IPS DF 4.7 (cell line): ENCODE data around the gene FLVCR2.

ENCODE experiments used
- DNase-seq: peaks from one replicate; pipeline ENCODE4 v3.0.0-alpha.2; 2013; ENCODE audit warnings: low spot score; ENCODE audit errors: extremely low read depth

FLVCR2 gene

DNA sequence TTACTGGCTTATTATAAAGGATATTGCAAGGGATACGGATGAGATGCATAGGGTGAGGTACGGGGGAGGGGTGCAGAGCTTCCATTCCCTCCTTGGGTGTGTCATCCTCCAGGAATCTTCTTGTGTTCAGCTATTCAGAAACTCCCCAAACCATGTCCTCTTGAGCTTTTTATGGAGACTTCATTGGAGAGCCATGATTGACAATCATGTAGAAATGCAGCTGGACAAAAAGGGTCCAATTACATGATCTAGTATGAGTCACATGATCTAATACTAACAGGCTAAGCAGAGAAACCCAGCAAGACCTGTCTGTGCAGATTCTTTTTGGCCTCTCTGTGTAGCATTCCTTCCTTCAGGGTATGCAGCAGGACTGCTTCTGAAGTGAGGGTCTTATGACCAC is 23.9 kb upstream of the FLVCR2 start:
- no peak for DNase-seq

DNA sequence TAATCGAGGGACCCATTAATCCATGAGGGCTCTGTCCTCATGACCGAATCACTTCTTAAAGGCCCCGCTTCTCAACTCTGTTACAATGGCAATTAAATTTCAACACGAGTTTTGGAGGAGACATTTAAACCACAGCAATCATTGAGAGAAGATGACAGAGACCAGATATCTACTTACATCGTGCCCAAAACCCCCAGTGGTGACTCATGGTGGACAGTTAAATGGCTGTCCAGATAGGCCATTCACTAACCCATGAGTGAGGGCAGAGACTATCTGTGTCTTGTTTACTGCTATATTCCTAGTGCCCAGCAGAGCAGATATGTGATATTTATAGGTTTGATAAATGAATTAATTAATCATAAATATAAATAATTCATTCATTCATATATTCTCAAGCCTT is 20.0 kb upstream of the FLVCR2 start:
- no peak for DNase-seq

DNA sequence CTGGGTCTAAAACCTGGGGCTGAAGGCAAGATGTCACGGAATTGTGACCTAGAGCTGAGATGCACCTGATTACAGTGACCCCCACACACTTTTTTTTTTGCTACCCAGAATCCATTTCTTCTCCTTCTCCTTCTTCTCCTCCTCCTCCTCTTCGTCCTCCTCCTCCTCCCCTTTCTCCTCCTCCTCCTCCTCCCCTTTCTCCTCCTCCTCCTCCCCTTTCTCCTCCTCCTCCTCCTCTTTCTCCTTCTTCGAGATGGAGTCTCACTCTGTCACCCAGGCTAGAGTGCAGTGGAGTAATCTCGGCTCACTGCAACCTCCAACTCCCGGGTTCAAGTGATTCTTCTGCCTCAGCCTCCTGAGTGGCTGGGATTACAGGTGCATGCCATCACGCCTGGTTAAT is 19.4 kb upstream of the FLVCR2 start:
- no peak for DNase-seq

DNA sequence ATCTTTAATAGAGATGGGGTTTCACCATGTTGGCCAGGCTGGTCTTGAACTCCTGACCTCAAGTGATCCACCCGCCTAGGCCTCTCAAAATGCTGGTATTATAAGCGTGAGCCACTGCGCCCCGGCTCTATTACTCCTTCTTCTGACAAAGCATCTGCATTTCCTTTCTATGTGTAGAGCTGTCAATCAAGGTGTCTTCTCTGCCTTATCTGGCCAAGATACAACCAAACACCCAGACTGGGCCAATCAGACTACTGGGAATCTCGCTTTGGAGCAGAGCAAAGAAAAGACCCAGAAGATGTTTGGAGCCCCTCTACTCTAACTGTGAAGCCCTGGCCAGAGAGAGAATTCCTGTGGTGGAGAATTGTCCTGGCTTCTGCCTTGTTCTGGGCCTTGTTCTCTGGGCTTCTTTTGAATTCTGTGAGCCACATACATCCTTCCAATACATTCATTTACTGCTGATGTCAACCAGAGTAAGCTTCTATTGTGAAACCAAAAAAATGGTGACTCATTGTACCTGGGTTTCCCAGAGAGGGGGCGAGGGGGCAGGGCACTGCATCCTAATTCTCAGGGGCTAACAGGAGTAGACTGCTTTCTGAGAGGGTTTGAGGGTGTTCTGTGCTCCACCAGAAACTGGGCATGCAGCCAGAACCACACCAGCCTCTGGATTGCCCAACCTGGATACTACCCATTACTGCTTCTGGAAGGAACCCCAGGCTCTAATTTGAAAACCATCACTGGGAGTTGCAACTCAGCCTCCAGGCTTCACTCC is 18.8 kb upstream of the FLVCR2 start:
- DNase-seq: no peak

DNA sequence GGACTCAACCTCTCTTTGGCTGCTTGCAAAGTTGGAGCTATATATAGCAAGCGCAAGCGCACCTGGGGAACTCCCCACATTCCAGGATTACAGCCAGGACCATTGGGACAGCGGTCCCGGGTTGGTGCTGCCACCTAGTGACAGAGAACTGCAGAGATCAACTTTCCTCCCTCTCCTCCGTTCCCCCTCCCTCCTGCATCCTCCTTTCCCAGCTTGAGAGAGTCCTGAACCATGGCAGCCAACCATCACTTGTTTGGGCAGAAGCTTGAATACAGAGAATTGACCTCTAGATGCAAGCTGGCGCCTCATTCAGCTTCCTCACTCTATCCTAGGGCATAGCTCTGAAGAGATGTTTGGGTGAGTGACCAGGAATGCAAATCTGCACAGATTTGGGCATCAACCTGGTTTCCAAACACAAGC is 17.4 kb upstream of the FLVCR2 start:
- peak; percentile 75 for DNase-seq

DNA sequence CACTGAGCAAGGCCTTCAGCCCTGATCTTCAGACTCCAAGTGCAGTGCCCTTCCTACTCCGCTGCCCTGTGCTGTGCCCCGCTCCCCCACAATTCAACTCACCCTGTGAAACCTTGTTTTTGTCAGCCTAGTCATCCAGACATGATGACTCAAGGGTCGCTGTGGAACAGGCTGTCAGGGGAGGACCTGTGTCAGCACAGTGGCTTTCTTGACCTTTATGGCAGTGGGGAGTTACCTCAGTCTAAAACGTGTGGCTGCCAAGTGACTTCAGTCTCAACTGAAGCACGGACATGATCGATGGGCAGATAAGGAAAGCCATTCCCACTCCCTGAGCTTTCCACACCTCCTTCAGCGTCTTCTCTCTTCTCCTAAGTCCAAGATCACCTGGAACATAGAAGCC is 16.3 kb upstream of the FLVCR2 start:
- DNase-seq: no peak

DNA sequence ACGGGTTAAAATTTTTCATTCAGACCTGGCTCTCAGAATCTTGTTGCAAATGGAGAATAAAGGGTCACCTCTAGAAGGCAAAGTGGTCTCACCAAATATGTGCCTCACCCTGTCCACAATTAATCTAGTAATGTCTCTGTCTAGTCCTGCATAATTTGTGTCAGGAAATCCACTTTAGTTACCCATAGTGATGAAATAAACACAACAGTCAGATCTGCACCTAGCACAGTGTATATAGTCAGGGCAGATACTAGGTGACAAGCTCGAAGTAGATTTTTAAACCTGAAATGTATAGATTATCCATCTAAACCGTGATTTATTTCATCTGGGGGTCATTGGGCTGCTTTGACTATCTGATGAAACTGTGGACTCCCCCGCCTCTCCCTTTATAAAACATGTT is 15.9 kb upstream of the FLVCR2 start:
- DNase-seq: no peak

DNA sequence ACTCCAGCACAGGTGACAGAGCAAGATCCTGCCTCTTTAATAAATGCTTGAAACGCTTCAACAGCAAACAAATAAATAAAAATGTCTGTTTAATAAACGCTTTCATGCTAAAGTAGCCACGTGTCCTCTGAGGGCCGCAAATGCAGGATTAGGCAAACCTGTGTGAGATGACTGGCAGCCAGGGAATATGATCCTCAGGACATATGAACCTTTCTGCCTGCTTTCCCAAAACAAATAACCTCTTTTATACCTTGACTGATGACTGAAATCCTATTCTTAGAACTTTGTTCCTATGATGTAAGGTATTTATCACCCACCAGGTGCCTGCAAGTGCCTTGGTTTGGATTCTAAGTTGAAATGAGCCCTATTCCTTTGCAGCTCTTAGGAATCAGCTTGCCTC is 14.5 kb upstream of the FLVCR2 start:
- no peak for DNase-seq

DNA sequence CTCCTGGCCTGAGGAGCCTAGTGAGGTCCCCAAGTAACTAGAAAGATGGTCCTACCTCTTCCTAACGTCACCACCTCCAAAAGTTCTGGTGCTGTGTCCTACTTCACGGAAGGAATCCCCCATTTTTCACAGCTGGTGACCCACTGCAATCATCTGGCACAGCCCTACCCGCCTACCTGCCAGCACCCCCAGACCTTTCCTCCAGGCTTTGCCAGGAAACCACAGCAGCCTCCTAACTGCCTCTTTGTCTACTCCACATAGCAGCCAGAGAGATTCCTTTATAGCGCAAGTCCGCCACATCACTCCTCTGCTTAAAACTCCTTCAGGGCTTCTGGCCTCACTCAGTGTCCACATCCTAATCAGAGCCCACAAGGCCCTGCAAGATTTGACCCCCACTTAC is 13.4 kb upstream of the FLVCR2 start:
- no peak for DNase-seq

DNA sequence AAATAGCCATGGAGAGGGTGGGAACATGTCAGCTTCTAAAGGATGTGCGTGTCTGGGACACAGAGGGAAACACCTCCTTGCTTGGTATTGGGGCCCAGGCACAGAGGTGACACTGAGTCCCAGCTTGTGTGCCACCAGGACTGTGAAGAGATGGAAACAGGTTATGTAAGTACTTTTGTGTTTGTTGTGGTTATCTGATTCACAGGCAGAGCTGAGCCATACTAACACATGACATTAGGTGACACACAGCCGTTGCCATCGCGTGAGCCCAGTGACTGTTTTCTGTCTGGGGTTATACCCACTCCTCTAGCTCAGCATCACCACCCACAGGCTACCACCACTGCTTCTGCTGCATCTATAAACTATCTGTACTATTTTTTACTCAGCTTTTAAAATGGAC is 12.1 kb upstream of the FLVCR2 start:
- no peak for DNase-seq

DNA sequence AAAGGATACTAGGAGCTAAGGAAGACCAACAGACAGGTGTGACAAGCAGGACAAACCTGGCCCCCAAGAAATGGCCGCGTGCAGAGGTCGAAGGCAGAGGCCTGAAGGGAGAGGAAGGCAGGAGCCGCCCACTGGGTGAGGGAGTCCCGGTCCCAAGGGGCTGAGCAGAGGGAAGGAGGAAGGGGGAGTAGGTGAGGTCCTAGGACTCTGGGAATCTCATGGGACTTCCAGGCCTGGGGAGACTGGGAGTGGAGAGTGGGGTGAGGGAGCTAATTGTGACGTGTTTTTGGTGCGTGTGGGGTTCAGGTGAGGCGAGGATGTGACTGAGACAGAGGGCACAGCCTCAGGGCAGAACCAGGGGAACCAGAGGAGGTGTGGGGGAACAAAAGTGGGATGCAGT is 11.7 kb upstream of the FLVCR2 start:
- DNase-seq: no peak

DNA sequence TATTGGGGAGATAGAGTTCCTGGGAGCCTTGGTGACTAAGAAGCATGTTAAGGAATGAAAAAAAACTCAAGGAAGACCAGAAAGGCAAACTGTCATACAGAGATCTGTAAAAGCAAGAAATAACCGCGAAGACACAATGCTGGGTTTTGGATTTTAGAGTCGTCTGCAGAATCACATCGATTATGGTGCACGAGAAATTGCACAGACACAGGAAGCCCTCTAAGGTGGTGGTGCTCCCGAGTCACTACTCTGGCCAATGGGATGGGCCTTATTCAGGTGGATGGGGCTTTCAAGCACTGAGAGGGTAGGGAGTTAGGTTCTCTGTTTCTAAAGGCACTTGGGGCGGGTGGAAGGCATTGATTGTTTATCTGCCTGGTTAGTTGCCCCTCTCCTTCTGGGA is 10.3 kb upstream of the FLVCR2 start:
- no peak for DNase-seq

DNA sequence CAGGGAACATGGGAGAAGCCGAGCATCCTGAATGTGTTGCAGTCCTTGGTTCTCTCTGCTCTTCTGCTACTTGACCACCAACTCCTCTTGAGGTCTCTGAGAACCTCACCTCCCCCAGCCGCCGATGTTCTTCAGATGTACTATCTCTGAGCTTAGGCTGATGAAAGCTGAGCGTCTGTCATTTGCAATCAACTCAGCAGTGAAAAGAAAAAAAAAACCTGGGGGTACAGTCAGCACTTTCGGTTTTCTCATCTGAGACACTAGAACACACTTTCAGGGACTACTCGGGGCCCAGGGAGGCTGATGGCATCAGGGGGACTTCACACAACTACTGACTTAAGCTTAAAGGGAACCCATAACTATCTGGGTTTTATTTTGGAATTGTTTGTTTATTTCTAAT is 9.6 kb upstream of the FLVCR2 start:
- DNase-seq: no peak

DNA sequence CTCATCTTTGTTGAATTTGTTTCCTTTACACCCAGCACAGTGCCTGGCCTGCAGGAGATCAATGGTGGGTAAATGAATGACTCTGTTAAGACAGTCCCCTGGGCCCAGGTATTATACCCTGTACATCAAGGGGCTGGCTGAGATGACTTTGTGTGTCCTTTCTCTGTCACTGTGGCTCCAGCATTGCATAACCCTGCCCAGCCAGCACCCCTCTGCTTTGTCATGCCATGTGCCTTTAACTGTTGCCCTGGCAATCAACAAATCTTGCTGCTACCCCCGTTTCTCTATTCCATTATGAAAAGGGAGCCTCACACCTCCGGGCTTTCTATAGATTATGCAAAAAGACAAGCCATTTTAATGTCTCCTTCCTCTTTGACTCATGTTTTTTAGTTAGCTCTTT is 7.6 kb upstream of the FLVCR2 start:
- DNase-seq: no peak

DNA sequence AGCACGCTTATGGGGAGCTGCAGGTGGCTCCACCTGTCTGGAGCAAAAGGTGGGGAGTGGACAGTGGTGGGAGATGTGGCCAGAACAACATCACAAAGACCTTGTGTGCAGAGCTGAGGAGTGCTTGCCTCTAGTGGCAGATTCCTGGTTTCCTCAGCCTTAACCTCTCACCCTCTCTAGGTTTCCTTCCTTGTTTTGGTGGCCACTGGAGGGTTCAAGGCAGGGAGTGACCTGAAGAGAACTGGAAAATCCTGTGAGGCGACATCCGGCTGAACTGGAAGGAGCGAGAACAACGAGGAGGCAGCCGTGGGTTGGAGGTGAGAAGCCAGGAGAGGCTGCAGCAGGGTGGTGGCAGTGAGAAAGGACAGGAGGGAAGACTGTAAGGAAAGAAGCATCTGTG is 6.3 kb upstream of the FLVCR2 start:
- no peak for DNase-seq

DNA sequence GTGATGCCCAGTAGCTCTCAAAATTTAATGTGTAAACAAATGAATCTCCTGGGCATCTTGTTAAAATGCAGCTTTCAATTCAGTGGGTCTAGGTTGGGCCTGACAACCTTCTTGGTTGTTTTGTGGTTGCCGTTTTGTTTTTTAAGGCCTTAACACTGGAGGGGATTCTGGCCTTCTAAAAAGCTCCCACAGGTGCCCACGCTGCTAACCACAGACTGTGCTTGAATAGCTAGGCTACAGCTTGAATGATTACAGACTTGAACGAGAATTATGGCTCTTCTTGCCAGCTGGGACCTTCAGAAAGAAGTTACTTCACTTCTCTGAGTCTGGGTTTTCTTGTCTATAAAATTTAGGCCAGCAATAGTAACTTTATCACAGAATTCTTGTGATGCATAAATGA is 1.3 kb upstream of the FLVCR2 start:
- no peak for DNase-seq

DNA sequence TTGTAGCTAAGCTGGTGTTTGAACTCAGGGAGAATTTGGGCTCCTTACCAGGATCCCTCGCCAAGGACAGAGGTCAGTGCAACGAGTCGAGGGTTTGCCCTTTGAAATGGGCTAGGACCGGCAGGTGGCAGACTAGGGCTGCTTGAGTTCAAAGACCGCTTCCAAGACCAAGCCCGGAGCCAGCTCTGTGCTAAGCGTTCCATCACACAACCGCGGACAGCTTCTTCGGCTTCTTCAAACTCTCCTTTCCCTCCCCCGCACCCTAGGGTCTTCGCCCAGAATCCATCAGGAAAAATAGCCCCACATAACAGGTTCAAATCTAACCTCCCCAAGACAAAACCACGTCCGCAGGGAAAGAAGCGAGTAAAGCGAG is 705 bp upstream of the FLVCR2 start:
- DNase-seq: peak; percentile 64

DNA sequence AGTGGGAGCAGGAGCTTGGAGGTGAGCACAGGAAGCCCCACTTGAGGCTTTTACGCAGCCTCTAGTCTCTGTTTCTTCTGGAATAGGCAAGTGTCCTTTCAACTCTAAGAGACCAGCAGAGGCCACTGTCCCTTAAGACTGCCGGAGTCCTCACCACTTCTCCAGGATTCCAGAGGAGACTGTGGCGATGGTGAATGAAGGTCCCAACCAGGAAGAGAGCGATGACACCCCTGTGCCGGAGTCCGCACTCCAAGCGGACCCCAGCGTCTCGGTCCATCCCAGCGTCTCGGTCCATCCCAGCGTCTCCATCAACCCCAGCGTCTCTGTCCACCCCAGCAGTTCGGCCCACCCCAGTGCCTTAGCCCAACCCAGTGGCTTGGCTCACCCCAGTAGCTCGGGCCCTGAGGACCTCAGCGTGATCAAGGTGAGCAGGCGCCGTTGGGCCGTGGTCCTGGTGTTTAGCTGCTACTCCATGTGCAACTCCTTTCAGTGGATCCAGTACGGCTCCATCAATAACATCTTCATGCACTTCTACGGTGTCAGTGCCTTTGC is 442 bp downstream of the FLVCR2 start:
- no peak for DNase-seq

DNA sequence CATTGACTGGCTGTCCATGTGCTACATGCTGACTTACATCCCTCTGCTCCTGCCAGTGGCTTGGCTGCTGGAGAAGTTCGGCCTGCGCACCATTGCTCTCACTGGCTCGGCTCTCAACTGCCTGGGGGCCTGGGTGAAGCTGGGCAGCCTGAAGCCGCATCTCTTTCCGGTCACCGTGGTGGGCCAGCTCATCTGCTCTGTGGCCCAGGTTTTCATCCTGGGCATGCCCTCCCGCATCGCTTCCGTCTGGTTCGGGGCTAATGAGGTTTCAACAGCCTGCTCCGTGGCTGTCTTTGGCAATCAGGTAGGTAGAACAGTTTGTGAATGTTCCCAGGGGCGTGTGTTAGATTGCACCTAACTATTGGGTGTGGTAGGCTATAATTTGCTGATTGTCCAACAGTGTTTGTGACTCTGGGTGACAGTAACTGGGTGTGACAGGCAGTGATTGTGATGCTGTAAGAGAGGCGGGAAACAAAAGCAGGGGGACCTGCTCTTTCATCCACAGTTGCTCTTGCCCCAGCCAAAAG is 981 bp downstream of the FLVCR2 start:
- no peak for DNase-seq

DNA sequence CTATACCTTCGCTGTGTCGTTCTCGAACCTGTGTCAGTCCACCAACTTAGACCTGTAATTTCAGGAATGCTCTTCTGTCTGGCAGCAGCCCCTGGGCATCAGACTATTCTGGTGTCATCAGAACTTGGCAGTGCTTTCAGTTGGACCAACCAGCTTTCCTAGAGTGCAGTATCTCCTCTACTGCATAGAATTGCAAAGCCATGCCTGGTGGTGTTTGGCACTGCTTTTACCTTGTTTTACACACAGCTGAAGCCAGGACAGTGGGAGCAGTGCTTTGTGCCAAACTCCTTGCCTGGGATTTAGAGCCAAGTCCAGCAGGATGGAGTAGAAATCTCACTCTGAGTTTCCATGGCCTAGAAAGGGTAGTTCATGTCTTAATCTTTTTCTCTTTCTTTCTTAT is 1.5 kb downstream of the FLVCR2 start:
- no peak for DNase-seq

DNA sequence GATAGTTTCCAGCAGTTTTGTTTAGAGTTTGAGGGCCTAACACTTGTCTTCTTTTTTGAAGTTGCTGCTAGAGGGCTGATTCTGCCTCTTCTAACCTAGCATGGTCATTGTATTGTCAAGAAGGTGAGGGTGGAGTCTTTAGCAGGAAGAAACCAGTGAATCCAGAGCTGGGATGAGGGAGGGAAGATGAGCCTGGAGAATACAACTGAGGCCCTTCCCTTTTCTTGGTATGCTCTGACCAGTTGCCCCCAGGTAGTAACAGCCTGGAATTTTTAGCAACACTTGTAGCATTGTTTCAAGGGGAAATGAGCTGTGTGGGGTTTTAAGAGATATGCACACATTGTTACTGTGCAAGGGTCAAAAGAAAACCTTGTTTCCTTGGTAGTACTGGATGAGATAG is 9.0 kb downstream of the FLVCR2 start:
- no peak for DNase-seq

DNA sequence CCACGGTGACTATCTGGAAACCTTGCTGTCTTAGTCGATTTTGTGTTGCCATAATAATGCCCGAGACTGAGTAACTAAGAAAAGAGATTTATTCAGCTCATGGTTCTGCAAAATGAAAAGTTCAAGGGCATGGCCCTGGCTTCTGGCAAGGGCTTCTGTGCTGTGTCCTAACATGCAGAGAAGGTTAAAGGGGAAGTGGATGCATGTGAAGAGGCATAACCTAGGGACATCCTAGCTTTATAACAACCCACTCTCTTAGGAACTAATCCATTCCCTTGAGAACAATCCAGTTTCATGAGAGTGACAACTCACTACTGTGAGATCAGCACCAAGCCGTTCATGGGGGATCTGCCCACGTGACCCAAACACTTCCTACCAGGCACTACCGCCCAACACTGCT is 11.5 kb downstream of the FLVCR2 start:
- DNase-seq: no peak

DNA sequence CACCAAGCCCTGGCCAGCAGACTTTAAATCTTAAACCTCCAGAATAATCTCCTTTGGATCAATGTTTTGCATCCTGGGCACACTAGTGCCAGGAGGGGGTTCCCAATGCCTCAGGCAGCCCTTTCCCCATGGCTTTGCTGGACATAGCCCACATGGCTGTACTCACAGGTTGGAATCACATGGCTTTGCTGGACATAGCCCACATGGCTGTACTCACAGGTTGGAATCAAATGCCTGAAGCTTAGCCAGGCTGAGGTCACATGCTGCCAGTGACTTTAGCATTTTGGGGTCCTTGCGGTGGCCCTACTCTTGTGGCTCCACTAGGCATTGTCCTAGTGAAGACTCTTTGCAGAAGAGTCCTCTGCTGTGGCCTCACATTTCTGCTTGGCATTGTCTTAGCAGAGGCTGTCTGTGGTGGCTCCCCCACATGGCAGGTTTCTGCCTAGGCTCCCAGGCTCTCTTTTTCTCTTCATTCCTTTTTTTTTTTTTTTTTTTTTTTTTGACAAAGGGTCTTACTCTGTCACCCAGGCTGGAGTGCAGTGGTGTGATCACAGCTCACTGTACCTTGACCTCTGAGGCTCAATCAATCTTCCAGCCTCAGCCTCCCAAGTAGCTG is 13.0 kb downstream of the FLVCR2 start:
- DNase-seq: no peak
